ENCODE results near the gene SNTA1. TPM values are rescaled to one million over a fixed set of nuclear protein-coding genes. Genes with fewer than 3 reads are reported as not detected.
"Not testable (repeated sequence)": the region's sequence is repeated elsewhere in the genome, so short reads cannot be mapped to it uniquely, and the experiment has no call there.

The SNTA1 gene
- total RNA-seq, 4 donors from 2014 or later = 6.3 to 27.3 (median 14.0) TPM

DNA sequence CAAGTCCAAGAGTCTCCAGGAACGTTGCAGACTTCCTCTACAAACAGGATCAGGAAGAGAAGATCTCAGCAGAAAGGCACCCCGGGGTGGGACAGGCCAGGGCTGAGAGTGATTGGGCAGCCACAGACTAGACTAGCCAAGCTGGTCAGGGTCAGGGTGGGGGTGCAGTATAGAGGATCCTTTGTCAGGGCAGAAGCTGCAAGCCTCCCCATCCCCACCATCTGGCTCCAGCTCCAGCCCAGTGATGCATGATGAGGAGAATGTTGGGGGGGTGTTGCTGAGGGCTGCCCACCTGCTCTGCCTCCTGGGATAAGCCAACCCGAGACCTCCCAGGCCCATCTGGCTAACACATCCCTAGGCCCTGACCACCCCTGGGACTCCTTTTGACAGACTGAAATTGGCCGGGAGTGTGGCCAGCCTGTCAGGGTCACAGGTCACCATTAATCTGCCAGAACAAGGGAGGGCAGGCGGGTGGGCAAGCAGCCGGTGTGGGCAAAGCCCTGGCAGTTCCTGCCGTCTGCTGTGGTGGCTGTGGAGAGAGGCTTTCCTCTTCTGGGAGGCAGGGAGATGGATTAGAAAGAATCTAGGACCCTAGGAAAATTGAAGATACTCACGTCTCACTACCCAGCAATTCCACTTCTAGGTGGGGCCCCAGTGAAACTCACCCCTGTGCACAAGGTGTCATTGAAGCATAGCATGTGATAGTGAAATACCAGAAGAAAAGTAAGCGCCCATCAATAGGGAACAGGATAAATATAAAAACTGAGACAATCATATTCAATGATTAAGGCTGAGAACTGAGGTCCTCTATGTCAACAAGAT lies 22.1 kb upstream of the SNTA1 start:
- intact Hi-C loops (cut with DNase I) = loop anchor here (10.0 kb wide), 1 partner anchor 269 kb away; the partner anchor contains the start of gene ZNF341
- no peak for DNase-seq
- Histone ChIP-seq H3K36me3 (no peaks in the 10 kb centered on the region), H3K9me3 (no peaks in the 10 kb centered on the region), H3K27me3 (no peaks in the 10 kb centered on the region), H3K4me1 (no peaks in the 10 kb centered on the region), H3K27ac (no peak overlapping the region), H3K4me3 (no peak overlapping the region)
- TF ChIP-seq POLR2A (IDR thresholded peaks at IDR 0.05) = no peak
- TF ChIP-seq, protein P1, sequence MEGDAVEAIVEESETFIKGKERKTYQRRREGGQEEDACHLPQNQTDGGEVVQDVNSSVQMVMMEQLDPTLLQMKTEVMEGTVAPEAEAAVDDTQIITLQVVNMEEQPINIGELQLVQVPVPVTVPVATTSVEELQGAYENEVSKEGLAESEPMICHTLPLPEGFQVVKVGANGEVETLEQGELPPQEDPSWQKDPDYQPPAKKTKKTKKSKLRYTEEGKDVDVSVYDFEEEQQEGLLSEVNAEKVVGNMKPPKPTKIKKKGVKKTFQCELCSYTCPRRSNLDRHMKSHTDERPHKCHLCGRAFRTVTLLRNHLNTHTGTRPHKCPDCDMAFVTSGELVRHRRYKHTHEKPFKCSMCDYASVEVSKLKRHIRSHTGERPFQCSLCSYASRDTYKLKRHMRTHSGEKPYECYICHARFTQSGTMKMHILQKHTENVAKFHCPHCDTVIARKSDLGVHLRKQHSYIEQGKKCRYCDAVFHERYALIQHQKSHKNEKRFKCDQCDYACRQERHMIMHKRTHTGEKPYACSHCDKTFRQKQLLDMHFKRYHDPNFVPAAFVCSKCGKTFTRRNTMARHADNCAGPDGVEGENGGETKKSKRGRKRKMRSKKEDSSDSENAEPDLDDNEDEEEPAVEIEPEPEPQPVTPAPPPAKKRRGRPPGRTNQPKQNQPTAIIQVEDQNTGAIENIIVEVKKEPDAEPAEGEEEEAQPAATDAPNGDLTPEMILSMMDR (IDR thresholded peaks at IDR 0.05) = no peak
- 82 to 88% methylated on average over 6 to 7 of the region's 9 CpGs for WGBS, 2 donors

DNA sequence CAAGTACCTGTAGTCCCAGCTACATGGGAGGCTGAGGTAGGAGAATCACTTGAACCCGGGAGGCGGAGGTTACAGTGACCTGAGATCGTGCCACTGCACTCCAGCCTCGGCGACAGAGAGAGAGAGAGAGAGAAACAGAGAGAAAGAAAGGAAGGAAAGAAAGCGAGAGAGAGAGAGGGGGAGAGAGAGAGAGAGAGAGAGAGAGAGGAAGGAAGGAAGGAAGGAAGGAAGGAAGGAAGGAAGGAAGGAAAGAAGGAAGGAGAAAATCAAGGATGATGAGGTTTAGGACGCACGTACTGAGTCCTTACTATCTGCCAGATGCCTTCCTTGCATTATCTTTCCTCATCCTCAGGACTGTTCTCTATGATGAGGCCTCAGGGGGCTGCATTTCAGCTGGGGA lies 21.2 kb upstream of the SNTA1 start:
- 84 to 90% methylated on average over 8 of the region's 8 CpGs for WGBS, 2 donors
- intact Hi-C loops (cut with DNase I) = loop anchor here (10.0 kb wide), 1 partner anchor 270 kb away; the partner anchor contains the start of gene ZNF341

DNA sequence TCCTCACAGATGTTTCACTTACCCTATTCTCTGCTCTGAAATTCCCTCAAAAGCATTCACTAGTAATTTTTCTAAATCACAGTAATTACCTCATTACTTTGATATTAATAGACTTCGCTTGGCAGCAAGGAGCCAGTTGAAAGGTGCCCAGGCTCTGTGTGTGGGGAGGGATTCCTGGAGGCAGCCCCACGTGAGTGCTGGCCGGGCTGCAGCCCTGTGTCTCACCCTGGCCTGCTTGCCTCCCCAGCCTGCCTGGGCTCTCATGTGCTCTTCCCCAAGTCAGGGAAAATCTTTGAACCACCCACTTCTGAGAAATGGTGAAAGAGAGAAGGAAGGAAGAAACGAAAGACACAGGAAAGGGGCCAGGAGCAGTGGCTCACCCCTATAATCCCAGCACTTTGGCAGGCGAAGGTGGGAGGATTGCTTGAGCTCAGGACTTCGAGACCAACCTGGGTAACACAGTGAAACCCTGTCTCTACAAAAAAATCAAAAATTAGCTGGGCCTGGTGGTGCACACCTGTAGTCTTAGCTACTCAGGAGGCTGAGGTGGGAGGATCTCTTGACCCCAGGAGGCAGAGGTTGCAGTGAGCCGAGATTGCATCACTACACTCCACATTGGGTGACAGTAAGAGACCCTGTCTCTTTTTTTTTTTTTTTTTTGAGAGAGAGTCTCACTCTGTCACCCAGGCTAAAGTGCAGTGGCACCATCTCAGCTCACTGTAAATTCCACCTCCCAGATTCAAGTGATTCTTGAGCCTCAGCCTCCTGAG lies 20.0 kb upstream of the SNTA1 start:
- no peak overlapping the region for H3K27ac ChIP-seq

More for the DNA sequence above, 21.2 kb upstream of the SNTA1 start:
- not testable (repeated sequence) for DNase-seq, H3K36me3 ChIP-seq, H3K9me3 ChIP-seq, H3K4me3 ChIP-seq, H3K27ac ChIP-seq, H3K4me1 ChIP-seq, H3K27me3 ChIP-seq

DNA sequence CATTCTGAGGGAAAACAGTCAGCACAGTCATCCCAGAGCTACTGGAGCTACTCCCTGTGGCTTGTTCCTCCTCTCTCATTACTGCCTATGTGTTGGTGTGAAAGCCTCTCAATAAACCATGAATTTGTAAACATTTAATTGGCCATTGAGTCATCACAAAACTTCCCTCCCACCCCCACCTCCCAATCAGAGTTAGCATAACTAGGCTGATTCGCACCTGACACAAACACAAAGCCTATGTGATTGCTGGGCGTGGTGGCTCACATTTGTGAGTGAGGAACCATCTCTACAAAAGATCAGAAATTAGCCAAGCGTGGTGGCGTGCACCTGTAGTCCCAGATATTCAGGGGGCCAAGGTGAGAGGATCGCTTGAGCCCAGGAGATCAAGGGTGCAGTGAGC lies 17.1 kb upstream of the SNTA1 start:
- Histone ChIP-seq H3K4me3 (no peak overlapping the region), H3K9me3 (no peaks in the 10 kb centered on the region), H3K4me1 (no peaks in the 10 kb centered on the region), H3K36me3 (no peaks in the 10 kb centered on the region), H3K27ac (no peak overlapping the region), H3K27me3 (no peaks in the 10 kb centered on the region)
- no peak for TF ChIP-seq POLR2A (IDR thresholded peaks at IDR 0.05)
- TF ChIP-seq, protein P1 (IDR thresholded peaks at IDR 0.05) = no peak
- intact Hi-C loops (cut with DNase I) = loop anchor here (10.0 kb wide), 1 partner anchor 274 kb away; the partner anchor contains the start of gene ZNF341
- no peak for DNase-seq
- 81 to 89% methylated on average over 5 of the region's 5 CpGs for WGBS, 2 donors

More for the DNA sequence above, 20.0 kb upstream of the SNTA1 start:
- Histone ChIP-seq H3K27me3 (no peaks in the 10 kb centered on the region), H3K4me1 (no peaks in the 10 kb centered on the region), H3K9me3 (no peaks in the 10 kb centered on the region), H3K4me3 (no peak overlapping the region), H3K36me3 (no peaks in the 10 kb centered on the region)
- DNase-seq = no peak
- 76 to 78% methylated on average over 4 to 7 of the region's 7 CpGs for WGBS, 2 donors
- TF ChIP-seq, protein P1 (IDR thresholded peaks at IDR 0.05) = no peak
- intact Hi-C loops (cut with DNase I) = loop anchor here (10.0 kb wide), 1 partner anchor 271 kb away; the partner anchor contains the start of gene ZNF341

DNA sequence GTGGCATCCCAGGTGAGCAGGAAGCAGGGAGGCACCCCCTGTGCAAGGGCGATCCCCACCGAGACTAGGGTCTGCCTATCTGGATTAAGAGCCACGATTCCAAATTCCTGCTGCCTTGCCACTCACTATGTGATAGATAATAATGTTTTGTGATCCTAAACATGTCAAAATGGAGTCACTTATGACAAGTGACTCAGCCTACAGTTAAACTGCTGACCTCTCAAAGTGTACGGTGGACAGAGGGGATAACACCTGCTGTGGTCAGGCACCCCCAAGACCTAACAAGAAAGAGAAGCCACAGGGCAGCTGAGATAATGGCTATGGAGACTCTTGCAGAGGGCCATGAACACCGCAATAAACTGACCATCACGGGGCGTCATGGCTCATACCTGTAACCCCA lies 16.0 kb upstream of the SNTA1 start:
- H3K4me1 ChIP-seq = no peaks in the 10 kb centered on the region
- intact Hi-C loops (cut with DNase I) = loop anchor here (5.0 kb wide), 2 partner anchors 193 to 208 kb away; partner anchors contain the start of gene ACTL10
- no peak for TF ChIP-seq POLR2A (IDR thresholded peaks at IDR 0.05)
- TF ChIP-seq, protein P1 (IDR thresholded peaks at IDR 0.05) = no peak
- no peaks in the 10 kb centered on the region for H3K36me3 ChIP-seq
- no peaks in the 10 kb centered on the region for H3K9me3 ChIP-seq
- WGBS, 2 donors = 86 to 97% methylated on average over 5 of the region's 7 CpGs
- no peaks in the 10 kb centered on the region for H3K27me3 ChIP-seq
- no peak for DNase-seq
- H3K27ac ChIP-seq = no peak overlapping the region
- H3K4me3 ChIP-seq = no peak overlapping the region

All from esophagus squamous epithelium (tissue), 5 donors.